ENCODE data around the gene OR2B2. TPM values are rescaled to one million over a fixed set of nuclear protein-coding genes. Genes with fewer than 3 reads are reported as not detected.

OR2B2 gene
- total and polyA plus RNA-seq, 2 of the 4 experiments (the other 2 are of a cell fraction) = not detected

- peak overlapping the region; percentile 25; the same call in 1 of the 2 replicates for H3K4me3 ChIP-seq (ENCODE audit: insufficient read depth, low read depth, low read length)
- TF ChIP-seq CTCF (conservative IDR thresholded peaks at IDR 0.05; ENCODE audit: low read depth, low read length) = no peak
- TF ChIP-seq RFX5 (IDR thresholded peaks at IDR 0.05; ENCODE audit: low read depth, low read length) = no peak
- no peak for TF ChIP-seq POLR2A (IDR thresholded peaks at IDR 0.05; ENCODE audit: low read depth, low read length)
- no peak for TF ChIP-seq ELK1 (IDR thresholded peaks at IDR 0.05; ENCODE audit: borderline replicate concordance, low read depth, low read length)
- TF ChIP-seq USF2 (IDR thresholded peaks at IDR 0.05; ENCODE audit: low read depth, low read length) = no peak
- TF ChIP-seq FOS (IDR thresholded peaks at IDR 0.05; ENCODE audit: low read depth, low read length) = no peak
- TF ChIP-seq MAFK (IDR thresholded peaks at IDR 0.05; ENCODE audit: low read depth, low read length) = no peak
- TF ChIP-seq MAZ (IDR thresholded peaks at IDR 0.05; ENCODE audit: borderline replicate concordance, low read depth, low read length) = no peak
- TF ChIP-seq MXI1 (IDR thresholded peaks at IDR 0.05; ENCODE audit: borderline replicate concordance, low read depth, low read length) = no peak
- no peak for TF ChIP-seq RCOR1 (IDR thresholded peaks at IDR 0.05; ENCODE audit: insufficient replicate concordance, low read length)
- TF ChIP-seq CHD1 (IDR thresholded peaks at IDR 0.05; ENCODE audit: low read depth, low read length) = no peak
- TF ChIP-seq SMC3 (IDR thresholded peaks at IDR 0.05; ENCODE audit: low read depth, low read length) = no peak
- no peak for TF ChIP-seq CEBPB (IDR thresholded peaks at IDR 0.05; ENCODE audit: low read depth, low read length)
- TF ChIP-seq RAD21 (IDR thresholded peaks at IDR 0.05; ENCODE audit: low read length) = no peak
- TF ChIP-seq BHLHE40 (IDR thresholded peaks at IDR 0.05; ENCODE audit: low read depth, low read length) = no peak
- TF ChIP-seq NFE2L2 (IDR thresholded peaks at IDR 0.05; ENCODE audit: low read depth, low read length) = no peak
- H4K8ac ChIP-seq (ENCODE audit: low read depth in 2 of 2, low read length in 2 of 2) = no peak overlapping the region
- H3K9me3 ChIP-seq (ENCODE audit: control insufficient read depth, insufficient read depth, low read length) = no peaks in the 10 kb centered on the region
- H2AK5ac ChIP-seq (ENCODE audit: low read depth, low read length) = no peak overlapping the region
- peaks cover 5% of the 10 kb centered on the region for H3K4me1 ChIP-seq (ENCODE audit: control insufficient read depth, insufficient read depth, low read length)
- no peaks in the 10 kb centered on the region for H4K20me1 ChIP-seq (ENCODE audit: insufficient read depth, low read length)
- H3K14ac ChIP-seq (replicated peaks; ENCODE audit: low read depth, low read length) = no peak overlapping the region
- H2BK120ac ChIP-seq (ENCODE audit: low read depth, low read length) = no peak overlapping the region
- no peak overlapping the region for H2BK20ac ChIP-seq (ENCODE audit: low read depth, low read length)
- H3K27me3 ChIP-seq (ENCODE audit: control insufficient read depth, insufficient read depth, low read length) = no peaks in the 10 kb centered on the region
- in situ Hi-C loops (cut with MboI; ENCODE audit: low sequenced_read_pairs) (loop anchor here (5.0 to 10.0 kb wide), 3 partner anchors 84 to 744 kb away; partner anchors contain the start of gene ZNF184), dilution Hi-C loops (cut with HindIII; ENCODE audit: low sequenced_read_pairs, unreplicated experiment) (loop anchor here (25.0 kb wide), 1 partner anchor 754 kb away; a partner anchor contains a TSS), intact Hi-C loops (cut with micrococcal nuclease) (loop anchor here (2.0 to 10.0 kb wide), 3 partner anchors 19 to 744 kb away; a partner anchor contains a TSS)
- H2AK9ac ChIP-seq (replicated peaks; ENCODE audit: low read depth, low read length, poor library complexity) = no peak overlapping the region
- H2BK5ac ChIP-seq (ENCODE audit: low read depth, low read length, poor library complexity, severe bottlenecking) = peak overlapping the region; percentile 6
- no CpG with 5 or more reads among the region's 7 CpGs for WGBS, 2 experiments (ENCODE audit: extremely low coverage in 2 of 2, insufficient read length in 1 of 2)
- ChIA-PET CTCF (no interaction called here), POLR2A (ENCODE audit: unreplicated experiment) (interaction anchor here (1.8 kb wide), 1 partner anchor 24 kb away, joined by 10 read pairs; a partner anchor contains a TSS)
- no peak overlapping the region for H3K4ac ChIP-seq (ENCODE audit: low read depth, low read length)
- H2BK15ac ChIP-seq (ENCODE audit: low read depth, low read length) = no peak overlapping the region
- H2AFZ ChIP-seq (replicated peaks; ENCODE audit: low read length, poor library complexity) = no peak overlapping the region
- H3K79me1 ChIP-seq (ENCODE audit: low read depth in 1 of 2, low read length in 2 of 2) = peaks cover 0 to 6% of the 10 kb centered on the region in 2 experiments; a peak in 1 of 4 replicates
- H4K5ac ChIP-seq (ENCODE audit: low read depth, low read length) = no peak overlapping the region
- ATAC-seq (ENCODE audit: low read depth) (no peak), DNase-seq (no peak)
- H3K9ac ChIP-seq (ENCODE audit: low read depth, low read length) = no peak overlapping the region
- H3K56ac ChIP-seq (ENCODE audit: extremely low read depth, insufficient read depth, low read length) = no peak overlapping the region
- peak overlapping the region; percentile 64 for H3K4me2 ChIP-seq (ENCODE audit: low read depth, low read length)
- no peak overlapping the region; the same call in 1 of the 2 replicates for H3K27ac ChIP-seq (ENCODE audit: insufficient read depth, low read length)
- no peak overlapping the region for H3K18ac ChIP-seq (ENCODE audit: low read depth, low read length)
- H3K36me3 ChIP-seq (ENCODE audit: control insufficient read depth, insufficient read depth, low read length) = no peaks in the 10 kb centered on the region
- H3K9me1 ChIP-seq (ENCODE audit: insufficient read depth, low read length) = 0 out of 2 replicates have a peak, but pooled peaks cover 3% of the 10 kb centered on the region
- peak overlapping the region; percentile 37; the same call in 1 of the 2 replicates for H3K23ac ChIP-seq (ENCODE audit: low read depth, low read length)
- H4K91ac ChIP-seq (ENCODE audit: insufficient read depth, low read depth, low read length) = no peak overlapping the region
- BruUV-seq (replicated peaks) = no TSS peak
Observed at GRCh38 chr6:27891320-27891875, 20.8 kb downstream of the OR2B2 start.

All from IMR-90 (cell line).